ENCODE data around the gene ATG10. TPM values are rescaled to one million over a fixed set of nuclear protein-coding genes. Genes with fewer than 3 reads are reported as not detected.

ATG10 gene
- polyA plus RNA-seq, 6 donors from 2014 or later = 3.9 to 14.5 (median 6.5) TPM

DNA sequence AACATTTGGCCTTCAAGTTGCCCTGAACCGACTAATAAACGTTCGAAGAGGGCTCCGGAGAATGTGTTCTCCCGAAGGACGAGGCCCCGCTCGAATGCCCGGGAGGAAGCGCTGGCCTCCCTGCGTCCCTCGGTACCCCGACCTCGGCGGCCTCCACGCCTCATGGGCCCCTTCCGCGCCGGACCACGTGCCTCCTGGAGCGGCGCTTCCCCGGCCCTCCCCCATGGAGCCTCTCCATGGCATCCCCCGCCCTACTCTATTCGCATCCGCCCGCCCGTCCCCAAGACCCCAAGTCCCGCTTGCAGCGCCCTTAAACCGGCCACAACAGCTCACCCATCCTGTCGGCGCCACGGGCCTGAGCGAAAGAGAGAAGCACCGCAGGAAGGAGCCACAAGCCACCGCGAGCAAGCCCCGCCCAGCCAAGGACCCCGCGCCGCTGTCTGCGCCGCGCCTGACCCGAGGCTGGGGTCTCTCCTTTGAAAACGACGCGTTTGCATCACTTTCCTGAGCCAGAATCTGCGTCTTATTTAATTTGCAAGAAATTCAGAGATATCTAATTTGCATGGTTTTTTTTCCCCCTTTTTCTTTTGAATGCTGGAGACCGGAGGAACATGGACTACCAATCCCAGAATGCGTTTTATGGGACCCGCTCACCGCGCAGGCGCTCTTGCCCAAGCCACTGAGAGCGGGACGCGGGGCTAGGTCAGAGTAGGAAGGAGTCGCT lies 306.3 kb downstream of the ATG10 start, which contains the start of gene RPS23:
TSS of gene RPS23 (minus strand) at position 368 of the 724 bp plus-strand sequence. CDS start at position 337, 31 bp downstream.
- H3K4me3 Mint-ChIP-seq = peak within 1 kb of the TSS; percentile 93 to 98 (median 97)
- ATAC-seq (ENCODE audit: low read depth in 2 of 2) (peak; percentile 90), DNase-seq (peak; percentile 85)
- H3K36me3 Mint-ChIP-seq = peaks cover 20 to 22% of the 10 kb centered on the region in 2 donors
- H3K9me3 Mint-ChIP-seq = peaks cover 0 to 2% (median 0%) of the 10 kb centered on the region in 7 donors
- H3K27me3 Mint-ChIP-seq = no peaks in the 10 kb centered on the region
- H3K27ac Mint-ChIP-seq = peak within 1 kb of the TSS; percentile 94 to 98 (median 96)
- peaks cover 43 to 60% (median 46%) of the 10 kb centered on the region in 3 donors for H3K4me1 Mint-ChIP-seq

DNA sequence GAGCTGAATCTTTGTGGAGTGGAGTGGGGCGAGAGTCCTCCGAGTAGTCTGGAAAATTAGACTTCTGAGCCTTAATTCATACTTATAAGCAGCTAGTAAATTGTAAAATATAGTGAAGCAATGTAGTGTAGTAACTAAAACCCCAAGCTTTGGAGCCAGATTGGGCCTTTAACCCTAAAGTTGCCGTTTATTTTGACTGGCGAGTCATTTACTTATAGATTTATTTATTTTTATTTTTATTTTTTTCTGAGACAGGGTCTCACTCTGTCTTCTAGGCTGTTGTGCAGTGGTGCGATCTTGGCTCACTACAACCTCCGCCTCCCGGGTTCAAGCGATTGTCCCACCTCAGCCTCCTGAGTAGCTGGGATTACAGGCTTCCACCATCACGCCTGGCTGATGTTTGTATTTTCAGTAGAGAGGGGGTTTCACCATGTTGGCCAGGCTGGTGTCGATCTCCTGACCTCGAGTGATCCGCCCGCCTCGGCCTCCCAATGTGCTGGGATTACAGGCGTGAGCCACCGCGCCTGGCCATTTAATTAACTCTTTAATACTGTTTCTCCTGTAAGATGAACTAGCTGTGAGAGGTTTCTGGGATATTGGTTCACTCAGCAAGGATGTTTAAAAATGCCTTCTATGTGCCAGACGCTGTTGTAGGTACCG lies 307.0 kb downstream of the ATG10 start:
- Mint-ChIP-seq H3K9me3 (peaks cover 0 to 2% (median 0%) of the 10 kb centered on the region in 7 donors), H3K27ac (peak overlapping the region; percentile 94 to 98 (median 96)), H3K36me3 (peaks cover 18 to 19% of the 10 kb centered on the region in 2 donors), H3K27me3 (no peaks in the 10 kb centered on the region), H3K4me1 (peaks cover 38 to 53% (median 39%) of the 10 kb centered on the region in 3 donors), H3K4me3 (peak overlapping the region; percentile 93 to 98 (median 97))
- no peak for ATAC-seq (ENCODE audit: low read depth in 2 of 2)
- no peak for DNase-seq

DNA sequence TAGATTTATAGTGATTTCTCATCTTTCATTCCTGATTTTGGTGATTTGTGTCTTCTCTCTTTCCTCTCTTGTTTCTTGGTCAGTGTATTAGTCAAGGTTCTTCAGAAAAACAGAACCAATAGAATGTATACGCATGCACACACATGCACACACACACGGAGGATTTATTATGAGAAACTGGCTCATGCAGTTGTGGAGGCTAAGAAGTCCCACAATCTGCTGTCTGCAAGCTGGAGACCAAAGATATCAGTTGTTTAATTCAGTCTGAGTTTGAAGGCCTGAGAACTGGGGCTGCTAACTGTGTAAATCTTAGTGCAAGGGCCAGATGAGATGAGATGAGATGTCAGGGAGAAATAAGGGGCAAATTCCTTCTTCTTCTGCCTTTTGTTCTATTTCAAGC lies 312.1 kb downstream of the ATG10 start:
- DNase-seq (no peak), ATAC-seq (ENCODE audit: low read depth in 2 of 2) (no peak)
- H3K27ac Mint-ChIP-seq = no peak overlapping the region
- H3K9me3 Mint-ChIP-seq = no peaks in the 10 kb centered on the region
- no peaks in the 10 kb centered on the region for H3K27me3 Mint-ChIP-seq
- peak overlapping the region in 1 of 8 donors; percentile 25 for H3K4me3 Mint-ChIP-seq
- H3K36me3 Mint-ChIP-seq = no peaks in the 10 kb centered on the region
- H3K4me1 Mint-ChIP-seq = peaks cover 4 to 22% (median 16%) of the 10 kb centered on the region in 3 donors

GRCh38 chr5:82285206-82285605 lies 313.4 kb downstream of the ATG10 start:
- Mint-ChIP-seq H3K27ac (peak overlapping the region in 1 of 6 donors; percentile 3), H3K36me3 (no peaks in the 10 kb centered on the region), H3K27me3 (no peaks in the 10 kb centered on the region), H3K9me3 (no peaks in the 10 kb centered on the region), H3K4me1 (peaks cover 0 to 11% (median 8%) of the 10 kb centered on the region in 3 donors), H3K4me3 (peak overlapping the region in 1 of 8 donors; percentile 33)
- ATAC-seq (ENCODE audit: low read depth in 2 of 2) = no peak
- DNase-seq = no peak

GRCh38 chr5:82287625-82288024 lies 315.8 kb downstream of the ATG10 start:
- Mint-ChIP-seq H3K4me1 (peaks cover 0 to 7% (median 0%) of the 10 kb centered on the region in 3 donors), H3K27me3 (no peaks in the 10 kb centered on the region), H3K27ac (no peak overlapping the region), H3K4me3 (no peak overlapping the region), H3K36me3 (no peaks in the 10 kb centered on the region), H3K9me3 (no peaks in the 10 kb centered on the region)
- ATAC-seq (ENCODE audit: low read depth in 2 of 2) = no peak
- no peak for DNase-seq

DNA sequence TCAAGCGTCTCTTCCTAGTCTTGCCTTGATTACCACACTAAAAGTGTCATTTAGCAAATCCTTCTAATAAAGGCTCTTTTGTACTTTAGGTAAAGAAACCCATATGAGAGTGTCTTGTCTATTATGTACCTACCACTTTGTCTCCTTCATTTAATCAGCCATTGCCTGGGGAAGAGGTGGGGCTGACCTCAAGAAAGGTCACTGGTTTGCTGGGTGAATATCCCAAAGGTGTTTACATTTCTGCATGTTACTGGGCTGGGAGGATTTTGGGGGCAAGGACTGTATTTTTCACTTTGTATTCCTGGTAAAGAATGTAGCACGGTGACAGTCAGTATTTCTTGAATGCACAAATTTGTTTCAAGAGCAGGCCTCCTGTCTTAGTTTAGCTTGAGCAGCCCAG lies 318.2 kb downstream of the ATG10 start:
- Mint-ChIP-seq H3K27ac (no peak overlapping the region), H3K9me3 (no peaks in the 10 kb centered on the region), H3K4me1 (peaks cover 0 to 3% (median 0%) of the 10 kb centered on the region in 3 donors), H3K4me3 (no peak overlapping the region), H3K36me3 (no peaks in the 10 kb centered on the region), H3K27me3 (no peaks in the 10 kb centered on the region)
- DNase-seq (no peak), ATAC-seq (ENCODE audit: low read depth in 2 of 2) (no peak)

DNA sequence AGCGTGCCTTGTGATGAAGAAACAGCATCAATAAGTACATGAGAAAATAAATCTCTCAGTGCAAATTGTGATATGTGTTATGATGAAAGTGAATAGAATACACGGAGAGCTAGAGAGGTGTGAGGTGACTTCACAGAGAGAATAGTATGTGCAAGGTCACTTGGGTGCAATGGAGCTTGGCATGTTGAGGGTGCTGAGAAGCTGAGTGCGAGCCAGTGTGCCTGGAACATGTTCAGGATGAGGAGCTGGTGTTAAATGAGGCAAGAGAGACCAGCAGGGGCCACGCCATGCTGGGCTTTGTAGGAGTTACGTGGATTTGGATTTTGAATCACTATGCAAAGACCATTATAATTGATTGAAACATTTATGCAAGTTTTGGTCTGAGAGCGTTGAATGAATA lies 319.1 kb downstream of the ATG10 start:
- no peaks in the 10 kb centered on the region for H3K27me3 Mint-ChIP-seq
- DNase-seq = no peak
- H3K4me1 Mint-ChIP-seq = peaks cover 0 to 3% (median 0%) of the 10 kb centered on the region in 3 donors
- no peak overlapping the region for H3K4me3 Mint-ChIP-seq
- no peak overlapping the region for H3K27ac Mint-ChIP-seq
- no peaks in the 10 kb centered on the region for H3K9me3 Mint-ChIP-seq
- no peaks in the 10 kb centered on the region for H3K36me3 Mint-ChIP-seq
- no peak for ATAC-seq (ENCODE audit: low read depth in 2 of 2)

GRCh38 chr5:82291420-82291819 lies 319.6 kb downstream of the ATG10 start:
- H3K4me1 Mint-ChIP-seq = peaks cover 0 to 3% (median 0%) of the 10 kb centered on the region in 3 donors
- DNase-seq (no peak), ATAC-seq (ENCODE audit: low read depth in 2 of 2) (no peak)
- H3K9me3 Mint-ChIP-seq = no peaks in the 10 kb centered on the region
- H3K27me3 Mint-ChIP-seq = no peaks in the 10 kb centered on the region
- no peaks in the 10 kb centered on the region for H3K36me3 Mint-ChIP-seq
- no peak overlapping the region for H3K4me3 Mint-ChIP-seq
- H3K27ac Mint-ChIP-seq = no peak overlapping the region

GRCh38 chr5:82295144-82295543 lies 323.3 kb downstream of the ATG10 start:
- H3K9me3 Mint-ChIP-seq = peaks cover 0 to 6% (median 0%) of the 10 kb centered on the region in 7 donors
- H3K36me3 Mint-ChIP-seq = peaks cover 0 to 8% of the 10 kb centered on the region in 2 donors
- no peak overlapping the region for H3K4me3 Mint-ChIP-seq
- no peaks in the 10 kb centered on the region for H3K27me3 Mint-ChIP-seq
- no peak for ATAC-seq (ENCODE audit: low read depth in 2 of 2)
- no peak for DNase-seq
- no peak overlapping the region for H3K27ac Mint-ChIP-seq
- peaks cover 0 to 5% (median 0%) of the 10 kb centered on the region in 3 donors for H3K4me1 Mint-ChIP-seq

- Mint-ChIP-seq H3K36me3 (peaks cover 0 to 8% of the 10 kb centered on the region in 2 donors), H3K9me3 (peaks cover 0 to 6% (median 0%) of the 10 kb centered on the region in 7 donors), H3K27me3 (no peaks in the 10 kb centered on the region), H3K4me1 (peaks cover 0 to 5% (median 0%) of the 10 kb centered on the region in 3 donors), H3K27ac (no peak overlapping the region), H3K4me3 (no peak overlapping the region)
- DNase-seq = no peak
- ATAC-seq (ENCODE audit: low read depth in 2 of 2) = no peak
Measured at GRCh38 chr5:82295959-82296531, 324.2 kb downstream of the ATG10 start.

DNA sequence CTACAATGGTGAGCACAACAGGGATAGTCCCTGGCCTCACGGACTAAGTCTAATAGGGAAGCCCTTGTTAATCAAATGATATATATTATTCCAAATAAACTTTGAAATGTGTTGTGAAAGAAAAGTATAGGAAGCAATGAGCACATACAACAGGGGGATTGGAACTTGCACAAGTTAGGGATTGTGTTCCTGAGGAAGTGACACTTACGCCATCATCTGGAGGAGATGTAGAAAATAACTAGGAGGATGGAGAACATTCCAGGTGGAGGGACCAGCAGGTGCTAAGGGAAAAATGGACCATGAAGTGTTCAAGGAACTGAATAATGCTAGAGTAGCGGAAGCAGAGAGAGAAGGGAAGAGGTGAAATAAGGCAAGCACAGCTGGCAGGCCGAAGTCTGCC lies 325.1 kb downstream of the ATG10 start:
- ATAC-seq (ENCODE audit: low read depth in 2 of 2) = no peak
- Mint-ChIP-seq H3K9me3 (peaks cover 0 to 6% (median 0%) of the 10 kb centered on the region in 7 donors), H3K4me3 (no peak overlapping the region), H3K36me3 (peaks cover 0 to 8% of the 10 kb centered on the region in 2 donors), H3K4me1 (peaks cover 0 to 5% (median 0%) of the 10 kb centered on the region in 3 donors), H3K27me3 (no peaks in the 10 kb centered on the region), H3K27ac (peak overlapping the region in 1 of 6 donors; percentile 85)
- no peak for DNase-seq

DNA sequence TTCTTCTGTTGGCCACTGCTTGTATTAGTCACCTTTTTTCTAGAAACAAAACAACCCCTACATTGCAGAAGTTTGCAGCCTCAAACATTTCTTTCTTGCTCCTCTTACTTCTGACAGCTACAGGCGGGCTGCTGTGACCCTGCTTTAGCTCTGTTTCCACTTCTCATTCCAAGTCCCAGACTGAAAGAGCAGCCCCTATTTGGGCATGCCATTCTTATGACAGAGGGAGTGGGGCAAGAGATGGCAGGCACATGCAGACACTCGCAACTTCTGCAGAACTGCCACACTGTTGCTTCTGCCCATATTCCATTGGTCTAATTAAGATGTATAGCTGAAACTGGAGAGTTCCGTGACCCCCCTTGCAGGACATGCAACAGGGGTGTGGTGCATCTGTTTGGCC lies 325.9 kb downstream of the ATG10 start:
- Mint-ChIP-seq H3K36me3 (peaks cover 0 to 8% of the 10 kb centered on the region in 2 donors), H3K27me3 (no peaks in the 10 kb centered on the region), H3K27ac (no peak overlapping the region), H3K4me1 (peaks cover 0 to 5% (median 0%) of the 10 kb centered on the region in 3 donors), H3K9me3 (peaks cover 0 to 6% (median 0%) of the 10 kb centered on the region in 7 donors), H3K4me3 (no peak overlapping the region)
- DNase-seq = no peak
- no peak for ATAC-seq (ENCODE audit: low read depth in 2 of 2)

- no peaks in the 10 kb centered on the region for H3K27me3 Mint-ChIP-seq
- H3K27ac Mint-ChIP-seq = no peak overlapping the region
- H3K36me3 Mint-ChIP-seq = peaks cover 0 to 8% of the 10 kb centered on the region in 2 donors
- no peak for ATAC-seq (ENCODE audit: low read depth in 2 of 2)
- H3K4me1 Mint-ChIP-seq = peaks cover 0 to 5% (median 0%) of the 10 kb centered on the region in 3 donors
- DNase-seq = no peak
- no peak overlapping the region for H3K4me3 Mint-ChIP-seq
- H3K9me3 Mint-ChIP-seq = peaks cover 0 to 6% (median 0%) of the 10 kb centered on the region in 7 donors
Measured at GRCh38 chr5:82298668-82299067, 326.8 kb downstream of the ATG10 start.

Data from naive B cell (primary cell).